ENCODE measurements around the gene ING5. TPM values are rescaled to one million over a fixed set of nuclear protein-coding genes. Genes with fewer than 3 reads are reported as not detected.

The ING5 gene
- total RNA-seq, 4 donors from 2014 or later = 28.1 to 43.8 (median 30.3) TPM

DNA sequence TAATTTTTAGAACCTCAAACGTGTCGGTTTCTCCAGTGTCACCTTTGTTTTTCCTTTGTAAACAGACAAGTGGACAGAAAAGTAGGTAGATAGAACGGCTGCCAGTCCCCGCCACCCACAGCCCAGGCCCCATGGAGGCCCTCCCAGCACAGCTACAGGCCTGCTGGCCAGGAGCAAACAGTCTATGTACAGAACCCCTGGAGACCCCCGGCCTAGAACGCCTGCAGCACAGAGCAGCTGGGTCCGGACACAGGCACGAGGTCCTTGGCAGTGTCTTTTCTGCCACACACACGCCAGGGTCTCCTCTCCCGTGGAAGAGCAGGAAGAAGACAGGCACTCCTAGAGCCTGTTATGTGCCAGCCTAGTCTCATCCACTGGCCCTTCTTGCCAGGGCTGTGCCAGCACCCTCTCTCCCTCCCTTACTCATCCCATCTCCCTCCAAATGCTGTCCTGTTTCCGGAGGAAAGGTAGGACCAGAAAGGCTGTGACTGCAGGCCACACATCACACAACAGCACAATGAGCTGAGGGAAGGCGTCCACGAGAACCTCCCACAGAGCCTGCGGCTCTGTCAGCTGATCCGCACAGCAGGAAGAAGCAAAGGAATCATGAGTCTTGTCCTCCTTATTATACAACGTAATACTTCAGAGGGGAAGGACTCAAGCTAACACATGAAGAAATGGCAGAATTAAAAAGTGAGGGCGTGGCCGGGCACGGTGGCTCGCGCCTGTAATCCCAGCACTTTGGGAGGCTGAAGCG is 22.9 kb upstream of the ING5 start:
- TF ChIP-seq POLR2A (IDR thresholded peaks at IDR 0.05; ENCODE audit: low read depth) = no peak
- TF ChIP-seq, protein P1, sequence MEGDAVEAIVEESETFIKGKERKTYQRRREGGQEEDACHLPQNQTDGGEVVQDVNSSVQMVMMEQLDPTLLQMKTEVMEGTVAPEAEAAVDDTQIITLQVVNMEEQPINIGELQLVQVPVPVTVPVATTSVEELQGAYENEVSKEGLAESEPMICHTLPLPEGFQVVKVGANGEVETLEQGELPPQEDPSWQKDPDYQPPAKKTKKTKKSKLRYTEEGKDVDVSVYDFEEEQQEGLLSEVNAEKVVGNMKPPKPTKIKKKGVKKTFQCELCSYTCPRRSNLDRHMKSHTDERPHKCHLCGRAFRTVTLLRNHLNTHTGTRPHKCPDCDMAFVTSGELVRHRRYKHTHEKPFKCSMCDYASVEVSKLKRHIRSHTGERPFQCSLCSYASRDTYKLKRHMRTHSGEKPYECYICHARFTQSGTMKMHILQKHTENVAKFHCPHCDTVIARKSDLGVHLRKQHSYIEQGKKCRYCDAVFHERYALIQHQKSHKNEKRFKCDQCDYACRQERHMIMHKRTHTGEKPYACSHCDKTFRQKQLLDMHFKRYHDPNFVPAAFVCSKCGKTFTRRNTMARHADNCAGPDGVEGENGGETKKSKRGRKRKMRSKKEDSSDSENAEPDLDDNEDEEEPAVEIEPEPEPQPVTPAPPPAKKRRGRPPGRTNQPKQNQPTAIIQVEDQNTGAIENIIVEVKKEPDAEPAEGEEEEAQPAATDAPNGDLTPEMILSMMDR (IDR thresholded peaks at IDR 0.05) = no peak
- TF ChIP-seq POLR2AphosphoS5 (IDR thresholded peaks at IDR 0.05) = no peak
- TF ChIP-seq EP300 (IDR thresholded peaks at IDR 0.05) = no peak
- Histone ChIP-seq H3K4me1 (peaks cover 4 to 14% (median 12%) of the 10 kb centered on the region in 4 donors), H3K4me3 (no peak overlapping the region), H3K27me3 (no peaks in the 10 kb centered on the region), H3K9me3 (no peaks in the 10 kb centered on the region), H3K36me3 (peaks cover 0 to 70% (median 40%) of the 10 kb centered on the region in 4 donors), H3K27ac (replicated peaks in 1 of 4) (no peak overlapping the region)
- DNase-seq (ENCODE audit: extremely low spot score) = no peak
- 91% methylated on average over 17 of the region's 22 CpGs for WGBS
- intact Hi-C loops (cut with DNase I) = no loop called here

DNA sequence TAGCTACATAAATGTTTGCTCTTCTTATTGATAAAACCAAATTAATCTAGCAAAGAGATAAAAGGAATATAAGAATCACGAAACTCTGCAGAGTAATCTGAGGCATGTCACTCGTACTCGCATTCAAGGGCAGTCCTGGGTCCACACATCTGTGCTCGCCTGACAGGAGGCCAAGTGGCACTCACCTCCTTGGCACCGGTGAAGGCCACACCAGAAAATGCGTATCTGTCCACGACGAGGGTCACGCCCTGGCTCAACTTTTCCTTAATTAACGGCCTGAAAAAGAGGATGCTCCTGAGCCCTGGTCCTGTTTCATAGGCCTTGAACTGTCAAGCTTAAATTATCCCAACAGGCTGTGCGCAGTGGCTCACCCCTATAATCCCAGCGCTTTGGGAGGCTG is 21.8 kb upstream of the ING5 start:
- no peaks in the 10 kb centered on the region for H3K27me3 ChIP-seq
- H3K36me3 ChIP-seq = peaks cover 0 to 61% (median 40%) of the 10 kb centered on the region in 4 donors
- no peak overlapping the region for H3K4me3 ChIP-seq
- intact Hi-C loops (cut with DNase I) = loop anchor here (5.0 kb wide), 1 partner anchor 43 kb away; the partner anchor contains the start of genes ATG4B and THAP4
- no peak for DNase-seq (ENCODE audit: extremely low spot score)
- peak overlapping the region in 2 of 4 donors; percentile 41 to 52 for H3K27ac ChIP-seq (replicated peaks in 1 of 4)
- TF ChIP-seq POLR2AphosphoS5 (IDR thresholded peaks at IDR 0.05) (no peak), EP300 (IDR thresholded peaks at IDR 0.05) (no peak), POLR2A (IDR thresholded peaks at IDR 0.05; ENCODE audit: low read depth) (no peak)
- TF ChIP-seq, protein P1 (IDR thresholded peaks at IDR 0.05) = no peak
- H3K4me1 ChIP-seq = peaks cover 4 to 14% (median 13%) of the 10 kb centered on the region in 4 donors
- 93% methylated on average over 8 of the region's 12 CpGs for WGBS
- H3K9me3 ChIP-seq = no peaks in the 10 kb centered on the region

DNA sequence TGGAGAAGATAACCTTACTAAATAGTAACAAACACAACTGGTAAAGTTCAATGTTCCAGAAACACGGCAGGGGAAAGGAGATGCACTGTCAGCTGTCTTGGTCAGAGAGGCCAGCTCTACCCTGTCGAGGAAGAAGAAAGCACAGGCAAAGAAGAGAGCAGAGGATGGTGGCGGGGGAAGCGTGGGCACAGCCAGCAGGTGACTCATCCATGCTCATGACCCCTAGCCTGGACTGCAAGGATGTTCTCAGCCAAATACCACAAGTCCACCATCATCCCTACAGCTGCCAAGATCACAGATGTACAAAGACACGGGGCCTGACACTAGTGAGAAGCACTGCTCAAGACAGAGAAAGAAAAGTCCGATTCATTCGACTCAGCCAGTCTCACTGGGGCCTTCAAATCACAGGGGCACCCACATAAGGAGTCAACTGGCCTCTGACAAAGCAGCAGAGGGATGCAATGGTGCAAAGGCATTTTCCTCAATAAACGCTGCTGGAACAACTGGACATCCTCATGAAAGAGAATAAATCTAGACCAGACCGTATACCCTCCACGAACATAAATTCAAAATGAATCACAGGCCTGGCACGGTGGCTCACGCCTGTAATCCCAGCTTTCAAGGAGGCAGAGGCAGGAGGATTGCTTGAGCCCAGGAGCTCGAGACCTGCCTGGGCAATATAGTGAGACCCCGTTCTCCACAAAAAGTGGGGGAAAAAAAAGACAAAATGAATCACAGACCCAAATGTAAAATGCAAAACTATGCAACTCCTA is 20.8 kb upstream of the ING5 start:
- TF ChIP-seq POLR2AphosphoS5 (IDR thresholded peaks at IDR 0.05) = peak; percentile 67 to 74
- TF ChIP-seq POLR2A (IDR thresholded peaks at IDR 0.05; ENCODE audit: low read depth) = no peak
- intact Hi-C loops (cut with DNase I) = loop anchor here (5.0 kb wide), 1 partner anchor 44 kb away; the partner anchor contains the start of genes ATG4B and THAP4
- Histone ChIP-seq H3K27ac (replicated peaks in 1 of 4) (peak overlapping the region; percentile 41 to 65 (median 57)), H3K4me1 (peaks cover 9 to 23% (median 21%) of the 10 kb centered on the region in 4 donors), H3K27me3 (no peaks in the 10 kb centered on the region), H3K9me3 (no peaks in the 10 kb centered on the region), H3K36me3 (peaks cover 0 to 53% (median 37%) of the 10 kb centered on the region in 4 donors), H3K4me3 (no peak overlapping the region)
- WGBS = 65% methylated on average over 14 of the region's 14 CpGs
- no peak for DNase-seq (ENCODE audit: extremely low spot score)

DNA sequence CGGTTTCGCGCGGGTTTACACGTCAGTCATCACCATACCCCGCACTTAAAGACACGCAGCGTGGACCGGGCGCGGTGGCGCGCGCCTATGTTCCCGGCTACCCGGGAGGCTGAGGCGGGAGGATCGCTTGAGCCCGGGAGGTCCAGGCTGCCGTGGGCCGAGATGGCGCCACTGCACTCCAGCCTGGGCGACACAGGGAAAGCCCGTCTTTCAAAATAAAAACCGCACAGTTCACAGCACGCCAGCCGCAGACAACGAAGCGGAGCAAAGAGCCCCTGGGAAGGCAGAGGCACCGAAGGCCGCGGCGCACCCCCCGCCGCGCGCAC is 15.6 kb upstream of the ING5 start:
- no peaks in the 10 kb centered on the region for H3K27me3 ChIP-seq
- TF ChIP-seq EP300 (IDR thresholded peaks at IDR 0.05) = no peak
- TF ChIP-seq POLR2A (IDR thresholded peaks at IDR 0.05; ENCODE audit: low read depth) = no peak
- no peak for TF ChIP-seq POLR2AphosphoS5 (IDR thresholded peaks at IDR 0.05)
- TF ChIP-seq, protein P1 (IDR thresholded peaks at IDR 0.05) = no peak
- DNase-seq (ENCODE audit: extremely low spot score) = no peak
- intact Hi-C loops (cut with DNase I) = no loop called here
- H3K36me3 ChIP-seq = peaks cover 4 to 28% (median 22%) of the 10 kb centered on the region in 4 donors
- H3K4me1 ChIP-seq = peaks cover 24 to 46% (median 40%) of the 10 kb centered on the region in 4 donors
- H3K9me3 ChIP-seq = no peaks in the 10 kb centered on the region
- peak overlapping the region; percentile 85 to 99 (median 98) for H3K4me3 ChIP-seq
- peak overlapping the region; percentile 90 to 97 (median 96) for H3K27ac ChIP-seq (replicated peaks in 1 of 4)
- WGBS = 0% methylated on average over 27 of the region's 37 CpGs
